Hepatic stellate cell (primary cell): ENCODE measurements around the gene MMP11.

Source experiments
- DNase-seq: peaks from one replicate; pipeline ENCODE4 v3.0.0; 2011; ENCODE audit warnings: low spot score

MMP11 gene

GRCh38 chr22:23831781-23832180 lies 59.1 kb downstream of the MMP11 start:
- no peak for DNase-seq

- DNase-seq, result no peak
These were observed 59.8 kb downstream of the MMP11 start for GRCh38 chr22:23832226-23833016.

- no peak for DNase-seq
These were observed 60.5 kb downstream of the MMP11 start for GRCh38 chr22:23833017-23833751.
